Measurements from ENCODE around the gene MAP1LC3B.

MAP1LC3B gene

GRCh38 chr16:87439926-87440325 lies 47.8 kb downstream of the MAP1LC3B start:
- TF ChIP-seq, protein P1, sequence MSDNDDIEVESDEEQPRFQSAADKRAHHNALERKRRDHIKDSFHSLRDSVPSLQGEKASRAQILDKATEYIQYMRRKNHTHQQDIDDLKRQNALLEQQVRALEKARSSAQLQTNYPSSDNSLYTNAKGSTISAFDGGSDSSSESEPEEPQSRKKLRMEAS (IDR thresholded peaks at IDR 0.05), result no peak
- TF ChIP-seq, protein P2, sequence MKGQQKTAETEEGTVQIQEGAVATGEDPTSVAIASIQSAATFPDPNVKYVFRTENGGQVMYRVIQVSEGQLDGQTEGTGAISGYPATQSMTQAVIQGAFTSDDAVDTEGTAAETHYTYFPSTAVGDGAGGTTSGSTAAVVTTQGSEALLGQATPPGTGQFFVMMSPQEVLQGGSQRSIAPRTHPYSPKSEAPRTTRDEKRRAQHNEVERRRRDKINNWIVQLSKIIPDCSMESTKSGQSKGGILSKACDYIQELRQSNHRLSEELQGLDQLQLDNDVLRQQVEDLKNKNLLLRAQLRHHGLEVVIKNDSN (IDR thresholded peaks at IDR 0.05), result no peak

GRCh38 chr16:87441886-87442580 lies 49.9 kb downstream of the MAP1LC3B start:
- TF ChIP-seq TCF12 (IDR thresholded peaks at IDR 0.05; ENCODE audit: low read depth), result no peak
- TF ChIP-seq FOXM1 (IDR thresholded peaks at IDR 0.05; ENCODE audit: borderline replicate concordance, low read depth), result no peak
- no peak for TF ChIP-seq EGR1 (IDR thresholded peaks at IDR 0.05)
- TF ChIP-seq REST (IDR thresholded peaks at IDR 0.05; ENCODE audit: low read depth), result no peak
- no peak for TF ChIP-seq TAF1 (IDR thresholded peaks at IDR 0.05; ENCODE audit: low read depth)
- TF ChIP-seq, protein P2 (IDR thresholded peaks at IDR 0.05), result no peak
- no peak for TF ChIP-seq TEAD4 (IDR thresholded peaks at IDR 0.05)
- TF ChIP-seq YY1 (IDR thresholded peaks at IDR 0.05; ENCODE audit: low read depth), result no peak
- TF ChIP-seq RAD21 (IDR thresholded peaks at IDR 0.05; ENCODE audit: low read depth), result no peak
- no peak for TF ChIP-seq ZBTB7A (IDR thresholded peaks at IDR 0.05; ENCODE audit: low read depth)
- TF ChIP-seq, protein P1 (IDR thresholded peaks at IDR 0.05), result no peak
- no peak for TF ChIP-seq EP300 (IDR thresholded peaks at IDR 0.05; ENCODE audit: borderline replicate concordance)
- TF ChIP-seq CEBPB (IDR thresholded peaks at IDR 0.05), result no peak
- TF ChIP-seq CREB1 (IDR thresholded peaks at IDR 0.05; ENCODE audit: low read depth), result no peak
- TF ChIP-seq NFIC (IDR thresholded peaks at IDR 0.05), result no peak

GRCh38 chr16:87442581-87442966 lies 50.4 kb downstream of the MAP1LC3B start:
- TF ChIP-seq RAD21 (IDR thresholded peaks at IDR 0.05; ENCODE audit: low read depth) (no peak), ZBTB7A (IDR thresholded peaks at IDR 0.05; ENCODE audit: low read depth) (no peak), CEBPB (IDR thresholded peaks at IDR 0.05) (no peak), TEAD4 (IDR thresholded peaks at IDR 0.05) (no peak), EP300 (IDR thresholded peaks at IDR 0.05; ENCODE audit: borderline replicate concordance) (no peak), TCF12 (IDR thresholded peaks at IDR 0.05; ENCODE audit: low read depth) (no peak), YY1 (IDR thresholded peaks at IDR 0.05; ENCODE audit: low read depth) (no peak), TAF1 (IDR thresholded peaks at IDR 0.05; ENCODE audit: low read depth) (no peak), REST (IDR thresholded peaks at IDR 0.05; ENCODE audit: low read depth) (no peak)
- TF ChIP-seq, protein P1 (IDR thresholded peaks at IDR 0.05), result no peak
- TF ChIP-seq, protein P2 (IDR thresholded peaks at IDR 0.05), result no peak

DNA sequence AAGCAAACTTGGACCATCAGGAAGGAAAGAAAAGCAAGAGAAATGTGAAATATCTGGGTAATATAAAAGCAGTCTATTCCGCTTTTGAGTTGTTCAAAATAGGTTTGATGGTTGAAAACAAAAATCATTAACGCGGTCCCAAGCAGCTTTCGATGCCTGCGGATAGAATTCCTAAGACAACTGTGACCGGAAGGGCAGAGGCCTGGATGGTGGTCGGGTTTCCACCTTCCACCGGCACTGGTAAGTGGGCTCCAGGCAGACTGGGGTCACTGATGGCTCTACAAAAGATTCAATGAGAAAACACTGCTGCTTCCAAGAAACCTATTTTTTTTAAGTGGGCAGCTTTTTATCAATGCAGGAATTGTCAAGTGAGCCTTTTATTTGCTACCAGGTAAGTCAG lies 50.9 kb downstream of the MAP1LC3B start:
- TF ChIP-seq TCF12 (IDR thresholded peaks at IDR 0.05; ENCODE audit: low read depth), result no peak
- no peak for TF ChIP-seq NFIC (IDR thresholded peaks at IDR 0.05)
- TF ChIP-seq YY1 (IDR thresholded peaks at IDR 0.05; ENCODE audit: low read depth), result no peak
- no peak for TF ChIP-seq EGR1 (IDR thresholded peaks at IDR 0.05)
- TF ChIP-seq, protein P2 (IDR thresholded peaks at IDR 0.05), result no peak
- TF ChIP-seq REST (IDR thresholded peaks at IDR 0.05; ENCODE audit: low read depth), result no peak

Measured in Ishikawa (cell line).